HG02870 (cell line): Measurements from ENCODE around the gene STRAP.
A peak's percentile ranks its signal among the peaks of the same experiment; 100 is the strongest.
"Not testable (repeated sequence)": the region's sequence is repeated elsewhere in the genome, so short reads cannot be mapped to it uniquely, and the experiment has no call there.

ENCODE experiments used
- ATAC-seq: cut with Tn5 transposase; IDR thresholded peaks from one replicate; pipeline ENCODE4 v1.9.1; 2021; ENCODE audit warnings: mild to moderate bottlenecking, moderate library complexity; ENCODE audit not compliant: unreplicated experiment

The STRAP gene

GRCh38 chr12:15868186-15868585, 14.0 kb upstream of the STRAP start:
- ATAC-seq = no peak

DNA sequence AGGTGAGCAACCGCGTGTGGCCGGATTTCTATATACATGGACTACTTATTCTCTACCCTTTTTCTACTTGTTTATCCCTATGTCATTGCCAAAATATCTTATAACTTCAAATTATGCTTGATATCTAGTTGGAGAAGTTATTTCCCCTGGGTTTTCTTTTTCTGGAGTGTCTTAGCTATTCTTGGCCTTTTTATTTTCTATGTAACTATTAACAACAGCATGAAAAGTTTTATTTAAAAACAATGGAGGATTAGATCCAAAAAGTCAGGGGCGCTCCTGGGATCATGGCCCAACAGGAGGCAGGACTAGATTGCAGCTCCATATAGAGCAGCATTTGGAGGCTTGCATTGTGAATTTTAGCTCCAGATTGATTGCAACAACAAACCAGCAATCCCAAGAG, 8.6 kb upstream of the STRAP start:
- no peak for ATAC-seq

- ATAC-seq = not testable (repeated sequence)
These were observed 7.5 kb upstream of the STRAP start for GRCh38 chr12:15874556-15875145.

GRCh38 chr12:15875863-15876262, 6.3 kb upstream of the STRAP start:
- ATAC-seq = no peak

DNA sequence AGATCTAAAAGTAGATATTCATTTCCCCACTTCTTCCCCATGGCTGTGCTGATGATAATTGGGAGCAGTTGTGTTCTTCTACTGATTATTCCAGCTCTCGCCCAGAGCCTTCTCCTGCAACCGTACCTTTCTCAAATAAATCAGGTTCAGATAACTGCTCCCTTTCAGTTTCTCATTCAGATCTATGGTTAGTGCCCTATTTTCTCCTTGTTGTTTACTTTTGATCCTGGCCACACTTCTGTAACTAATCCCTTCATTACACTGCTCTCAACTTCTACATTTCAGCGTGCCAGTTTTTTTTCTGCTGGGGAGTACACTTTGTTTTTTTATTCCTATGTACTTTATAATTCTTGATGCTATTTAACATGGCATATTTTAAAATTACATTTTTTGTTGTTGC, 2.8 kb upstream of the STRAP start:
- no peak for ATAC-seq

- ATAC-seq = no peak
These were observed 1.5 kb upstream of the STRAP start for GRCh38 chr12:15880721-15881120.

GRCh38 chr12:15883536-15883935, 1.3 kb downstream of the STRAP start:
- no peak for ATAC-seq

GRCh38 chr12:15886372-15887042, 4.3 kb downstream of the STRAP start:
- ATAC-seq = no peak

DNA sequence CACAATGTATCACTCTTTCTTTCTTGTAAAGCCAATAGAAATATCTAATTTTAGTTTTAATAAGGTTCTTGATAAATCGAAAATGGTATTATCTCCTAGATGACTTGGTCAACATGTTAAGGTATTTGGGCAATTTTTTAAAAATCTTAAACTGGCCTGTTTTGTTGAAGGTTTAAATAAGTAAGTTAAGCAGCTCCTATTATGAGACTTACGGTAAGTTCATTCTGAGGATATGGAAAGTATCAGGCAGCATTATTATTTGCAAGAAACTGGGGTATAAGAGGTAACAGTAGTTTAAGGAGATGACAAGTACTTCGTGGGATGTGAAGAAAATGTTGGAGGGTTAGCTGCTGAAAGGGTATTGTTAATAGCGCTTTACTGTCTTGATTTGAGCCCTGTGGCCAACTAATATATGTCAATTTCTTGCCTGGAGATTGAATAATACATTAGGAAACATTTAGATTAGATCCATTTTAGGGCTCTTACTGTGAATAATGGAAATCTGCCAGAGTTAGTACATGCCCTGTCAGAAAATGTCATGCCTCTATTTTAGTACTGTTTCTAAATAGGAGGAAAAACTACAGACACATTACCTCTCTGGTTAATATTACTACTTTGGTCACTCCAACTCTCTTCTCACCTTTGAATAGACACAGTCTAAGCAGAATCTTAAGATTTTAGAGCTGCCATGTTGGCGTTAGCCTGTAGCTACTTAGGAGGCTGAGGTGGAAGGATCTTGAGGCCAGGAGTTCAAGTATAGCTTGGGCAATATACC, 5.0 kb downstream of the STRAP start:
- ATAC-seq = no peak

GRCh38 chr12:15892645-15893259, 10.6 kb downstream of the STRAP start:
- ATAC-seq = no peak

GRCh38 chr12:15893260-15893659, 11.1 kb downstream of the STRAP start:
- ATAC-seq = no peak

DNA sequence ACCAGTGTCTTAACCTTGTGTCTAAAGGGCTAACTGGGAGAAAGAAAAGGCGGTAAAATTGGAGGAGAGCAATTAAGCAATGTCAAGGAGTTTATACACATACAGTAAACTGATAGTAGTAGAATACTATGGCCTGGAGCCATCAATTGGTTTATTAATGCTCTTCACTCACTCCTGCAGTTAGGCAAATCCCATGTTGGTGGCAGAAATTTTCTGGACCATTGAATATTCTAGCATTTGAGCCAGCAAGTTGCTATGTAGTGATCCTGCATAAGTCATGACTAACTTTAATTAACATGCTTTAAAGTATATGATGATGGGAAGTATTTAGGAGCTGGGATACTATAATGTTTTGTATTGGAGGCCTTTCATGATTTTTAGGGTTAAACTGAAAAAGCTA, 14.7 kb downstream of the STRAP start:
- no peak for ATAC-seq

DNA sequence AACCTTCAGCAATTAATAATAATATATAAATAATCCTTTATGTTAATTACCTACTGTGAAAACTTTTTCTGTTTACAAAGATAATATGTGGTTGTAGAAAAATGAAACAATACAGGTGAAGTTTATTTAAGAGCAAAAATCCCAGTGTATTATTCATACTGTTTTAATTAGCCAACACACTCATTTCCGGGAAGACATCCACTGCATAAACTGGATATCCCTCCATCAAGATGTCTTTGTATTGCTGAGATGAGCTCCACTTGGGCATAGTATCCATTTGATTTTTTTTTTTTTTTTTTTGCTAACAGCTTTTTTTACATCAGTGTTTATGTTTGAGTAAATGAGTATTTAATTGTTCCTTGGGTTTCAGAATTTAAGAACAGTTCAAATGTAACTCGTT, 15.2 kb downstream of the STRAP start:
- no peak for ATAC-seq

- ATAC-seq = peak; percentile 54
These were observed 17.2 kb downstream of the STRAP start for GRCh38 chr12:15899282-15899870.

DNA sequence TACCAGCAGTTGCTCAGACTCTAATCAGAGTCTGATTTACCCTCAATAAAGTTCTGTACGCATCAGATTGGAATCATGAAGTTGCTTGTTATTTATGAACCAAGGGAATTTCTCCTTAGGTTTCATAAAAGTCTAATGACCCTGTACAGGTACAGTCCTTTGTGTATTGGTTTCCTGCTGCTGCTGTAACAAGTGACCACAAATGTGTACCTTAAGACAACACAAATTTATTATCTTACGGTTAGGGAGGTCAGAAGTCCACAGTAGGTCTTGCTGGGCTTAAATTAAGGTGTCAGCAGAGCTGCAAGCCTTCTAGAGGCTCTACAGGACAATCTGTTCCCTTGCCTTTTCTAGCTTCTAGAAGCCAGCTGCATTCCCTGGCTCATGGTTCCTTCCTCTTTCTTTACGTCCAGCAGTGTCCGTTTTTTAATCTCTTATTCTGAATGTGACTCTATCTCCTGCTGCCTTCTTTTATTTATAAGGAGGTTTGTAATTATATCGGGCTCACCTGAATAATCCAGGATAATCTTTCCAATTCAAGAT, 22.3 kb downstream of the STRAP start:
- ATAC-seq = no peak

DNA sequence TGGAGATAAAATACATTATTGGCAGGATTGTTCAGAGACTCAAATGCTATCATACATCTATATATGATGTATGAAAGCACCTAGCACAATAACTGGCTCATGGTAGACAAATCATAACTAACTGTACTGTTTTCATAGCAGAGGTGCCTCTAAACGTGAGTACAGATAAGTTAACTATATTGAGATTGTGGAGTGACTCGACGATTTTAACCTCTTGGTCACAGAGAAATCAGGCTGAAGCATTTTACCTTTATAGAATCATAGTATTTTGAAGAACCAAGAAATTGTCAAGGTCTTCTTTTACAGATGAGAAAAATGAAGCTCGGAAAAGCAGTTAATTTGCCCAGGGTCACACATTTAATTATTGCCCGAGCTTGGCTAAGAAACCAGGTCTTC, 28.3 kb downstream of the STRAP start:
- no peak for ATAC-seq

GRCh38 chr12:15910864-15911721, 28.9 kb downstream of the STRAP start, which contains the start of gene DERA:
TSS of gene DERA (plus strand) at chr12:15911332. CDS start at chr12:15911384, 52 bp downstream.
- peak; percentile 75 for ATAC-seq

- ATAC-seq = not testable (repeated sequence)
These were observed 29.7 kb downstream of the STRAP start for GRCh38 chr12:15911931-15912330.

DNA sequence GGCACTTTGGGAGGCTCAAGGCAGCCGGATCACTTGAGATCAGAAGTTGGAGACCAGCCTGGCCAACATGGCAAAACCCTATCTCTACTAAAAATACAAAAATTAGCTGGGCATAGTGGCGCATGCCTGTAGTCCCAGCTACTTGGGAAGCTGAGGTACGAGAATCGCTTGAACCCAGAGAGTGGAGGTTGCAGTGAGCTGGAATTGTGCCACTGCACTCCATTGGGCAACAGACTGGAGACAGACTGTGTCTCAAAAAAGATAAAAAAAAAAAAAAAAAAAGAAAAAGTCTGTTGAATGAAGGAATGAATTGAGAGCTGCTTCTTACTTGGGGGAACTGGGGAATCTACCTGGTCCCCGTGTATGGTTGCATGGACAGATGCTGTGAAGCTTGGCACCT, 31.9 kb downstream of the STRAP start:
- not testable (repeated sequence) for ATAC-seq

GRCh38 chr12:15918066-15918465, 35.9 kb downstream of the STRAP start:
- no peak for ATAC-seq
